OCI-LY7 (cell line): Measurements from ENCODE around the gene RNF145. TPM values are rescaled to one million over a fixed set of nuclear protein-coding genes. Genes with fewer than 3 reads are reported as not detected.
"Not testable (repeated sequence)": the region's sequence is repeated elsewhere in the genome, so short reads cannot be mapped to it uniquely, and the experiment has no call there.

ENCODE experiments used
- BruUV-seq: library from RNA; stranded (reverse); fragments of 400-500 nt; replicated peaks from 2 replicates; lab custom pipeline; 2021; lab: Mats Ljungman, UMichigan
- CTCF ChIA-PET: fragments of 300-600 bp; sonication (Branson Sonifier 250); formaldehyde crosslinking; loops from one replicate; lab custom pipeline; 2022; ENCODE audit warnings: antibody characterized with exemption; ENCODE audit not compliant: unreplicated experiment; lab: Charles Lee
- POLR2A ChIA-PET: fragments of 300-600 bp; sonication (Branson Sonifier 250); formaldehyde crosslinking; loops from one replicate; lab custom pipeline; 2022; ENCODE audit warnings: antibody characterized with exemption; lab: Charles Lee
- DNase-seq: peaks from one replicate; pipeline ENCODE4 v3.0.0-alpha.2; 2015; ENCODE audit warnings: low spot score
- H2AFZ ChIP-seq: fragments of 200-600 bp; sonication (generic), shearing (Covaris generic); 2 replicates; pipeline ENCODE4 v1.6.1; 2014; ENCODE audit warnings: mild to moderate bottlenecking, antibody characterized with exemption, low read length, moderate library complexity
- H3K27ac ChIP-seq: fragments of 200-600 bp; sonication (generic); 2 replicates; pipeline ENCODE4 v1.5.1; 2014; ENCODE audit warnings: mixed run types, low read depth, mild to moderate bottlenecking, moderate library complexity, low read length, inconsistent platforms; ENCODE audit not compliant: poor library complexity, severe bottlenecking
- H3K36me3 ChIP-seq: fragments of 200-600 bp; sonication (generic); 2 replicates; pipeline ENCODE4 v1.6.1; 2014; ENCODE audit warnings: mild to moderate bottlenecking, antibody characterized with exemption, low read length, moderate library complexity, mixed read lengths; ENCODE audit not compliant: insufficient read depth
- H3K4me1 ChIP-seq: fragments of 200-600 bp; sonication (generic); 2 replicates; pipeline ENCODE4 v1.5.1; 2014; ENCODE audit warnings: mild to moderate bottlenecking, low read length; ENCODE audit not compliant: insufficient read depth, poor library complexity, severe bottlenecking
- H3K4me2 ChIP-seq: fragments of 200-600 bp; sonication (generic); 2 replicates; pipeline ENCODE4 v1.6.1; 2014; ENCODE audit warnings: mild to moderate bottlenecking, low read length
- H3K4me3 ChIP-seq: fragments of 200-600 bp; sonication (generic); 2 replicates; pipeline ENCODE4 v1.5.1; 2014; ENCODE audit warnings: mild to moderate bottlenecking, low read depth, low read length; ENCODE audit not compliant: poor library complexity, severe bottlenecking
- H3K79me2 ChIP-seq: fragments of 200-600 bp; sonication (generic); 2 replicates; pipeline ENCODE4 v1.6.1; 2016; ENCODE audit warnings: low read depth, mild to moderate bottlenecking, low read length, moderate library complexity, mixed read lengths; ENCODE audit not compliant: insufficient read depth
- H3K9me2 ChIP-seq: fragments of 200-600 bp; sonication (generic); 2 replicates; pipeline ENCODE4 v1.6.1; 2016; ENCODE audit warnings: mild to moderate bottlenecking, low read length, mixed read lengths; ENCODE audit not compliant: insufficient read depth
- H3K9me3 ChIP-seq: fragments of 200-600 bp; sonication (generic); 2 replicates; pipeline ENCODE4 v1.6.1; 2014; ENCODE audit warnings: mild to moderate bottlenecking, mixed run types, low read length, mixed read lengths
- H4K20me1 ChIP-seq: fragments of 200-600 bp; sonication (generic); 2 replicates; pipeline ENCODE4 v1.6.1; 2014; ENCODE audit warnings: mild to moderate bottlenecking, antibody characterized with exemption, low read length, moderate library complexity, mixed read lengths; ENCODE audit not compliant: insufficient read depth
- CTCF ChIP-seq: fragments of 200-600 bp; sonication (generic); conservative IDR thresholded peaks from 2 replicates; pipeline ENCODE4 v1.5.1; 2014; ENCODE audit warnings: mild to moderate bottlenecking, antibody characterized with exemption, low read length, moderate library complexity, mixed read lengths
- EZH2phosphoT487 ChIP-seq: fragments of 200-600 bp; sonication (generic); IDR thresholded peaks from 2 replicates; pipeline ENCODE4 v1.6.1; 2018; ENCODE audit warnings: low read depth, borderline replicate concordance, mild to moderate bottlenecking, mixed run types, antibody characterized with exemption, low read length, moderate library complexity, mixed read lengths
- intact Hi-C: fragments of 100-400 bp; cut with micrococcal nuclease; formaldehyde crosslinking; loops from one replicate; pipeline ENCODE4 v1.10.0; 2022; ENCODE audit not compliant: unreplicated experiment
- total RNA-seq, 2 experiments: library from RNA; depleted of rRNA in 1 of 2; stranded (reverse); fragments of >200 nt in 1 of 2; shearing (Covaris generic) in 1 of 2; gene quantifications; 2 replicates each; pipeline ENCODE4 v1.2.3, GENCODE V29; 2014 to 2022

Gene RNF145
- total RNA-seq, 2 experiments from 2014 or later: 18.6 to 34.9 TPM

- H3K9me3 ChIP-seq: no peaks in the 10 kb centered on the region
- POLR2A ChIA-PET: interaction anchor here (0.6 kb wide), 1 partner anchor 289 kb away, joined by 3 read pairs; no protein-coding TSS in a partner anchor
Observed at GRCh38 chr5:159161361-159162214, 47.8 kb downstream of the RNF145 start.

GRCh38 chr5:159158553-159159091 lies 50.7 kb downstream of the RNF145 start:
- H3K27ac ChIP-seq, H3K4me3 ChIP-seq, H3K79me2 ChIP-seq, CTCF ChIA-PET, H3K9me3 ChIP-seq, H3K9me2 ChIP-seq, H4K20me1 ChIP-seq, H3K4me2 ChIP-seq, BruUV-seq, DNase-seq, H2AFZ ChIP-seq: not testable (repeated sequence)
- intact Hi-C loops: loop anchor here (5.0 kb wide), 2 partner anchors 104 to 809 kb away; partner anchors contain the start of gene UBLCP1
- Histone ChIP-seq H3K36me3 (peaks cover 79% of the 10 kb centered on the region), H3K4me1 (peaks cover 16% of the 10 kb centered on the region)
- POLR2A ChIA-PET: interaction anchor here (0.7 kb wide), 1 partner anchor 47 kb away, joined by 3 read pairs; no protein-coding TSS in a partner anchor

More at GRCh38 chr5:159161361-159162214, 47.8 kb downstream of the RNF145 start:
- H3K4me3 ChIP-seq: no peak overlapping the region
- H3K9me2 ChIP-seq: no peaks in the 10 kb centered on the region
- H3K27ac ChIP-seq: no peak overlapping the region
- TF ChIP-seq EZH2phosphoT487: no peak
- no peak for TF ChIP-seq CTCF
- no peak for DNase-seq
- no peak overlapping the region for H3K4me2 ChIP-seq
- peaks cover 69% of the 10 kb centered on the region for H3K36me3 ChIP-seq
- no peaks in the 10 kb centered on the region for H3K79me2 ChIP-seq
- CTCF ChIA-PET: no interaction called here
- BruUV-seq: no TSS peak
- intact Hi-C loops: no loop called here
- no peak overlapping the region for H2AFZ ChIP-seq
- no peaks in the 10 kb centered on the region for H4K20me1 ChIP-seq
- H3K4me1 ChIP-seq: peaks cover 2% of the 10 kb centered on the region

- TSS peak; percentile 44 for BruUV-seq
- Histone ChIP-seq H2AFZ (no peak overlapping the region), H3K36me3 (peaks cover 72% of the 10 kb centered on the region), H3K9me3 (no peaks in the 10 kb centered on the region), H3K9me2 (no peaks in the 10 kb centered on the region), H3K27ac (no peak overlapping the region), H4K20me1 (0 out of 2 replicates have a peak, but pooled peaks cover 4% of the 10 kb centered on the region), H3K79me2 (no peaks in the 10 kb centered on the region), H3K4me1 (peaks cover 20% of the 10 kb centered on the region), H3K4me2 (no peak overlapping the region), H3K4me3 (no peak overlapping the region)
- intact Hi-C loops: loop anchor here (2.0 to 5.0 kb wide), 3 partner anchors 51 to 810 kb away; partner anchors contain the start of genes RNF145 and UBLCP1
- TF ChIP-seq CTCF (no peak), EZH2phosphoT487 (no peak)
- POLR2A ChIA-PET: interaction anchor here (0.7 to 1.3 kb wide), 3 partner anchors 12 to 122 kb away, joined by 3 to 5 read pairs (median 3); no protein-coding TSS in a partner anchor
- CTCF ChIA-PET: interaction anchor here (0.8 to 1.0 kb wide), 3 partner anchors 51 to 156 kb away, joined by 3 to 4 read pairs (median 3); no protein-coding TSS in a partner anchor
- DNase-seq: no peak
Observed at GRCh38 chr5:159157552-159157951, 51.8 kb downstream of the RNF145 start.
